Right lobe of liver (tissue), 6 donors: ENCODE measurements around the gene LRBA. TPM values are rescaled to one million over a fixed set of nuclear protein-coding genes. Genes with fewer than 3 reads are reported as not detected.

ENCODE experiments used
- ATAC-seq, 4 donors: fragments of 200-7000 bp; cut with Tn5 transposase; one replicate each; pipeline ENCODE4 v1.9.1; 2020; ENCODE audit warnings: mild to moderate bottlenecking in 4 of 4, moderate library complexity in 4 of 4
- DNase-seq, 3 donors: peaks; one replicate each; pipeline ENCODE4 v3.0.0-alpha.2; 2020
- H3K27ac ChIP-seq, 3 donors: fragments of 200-600 bp; one replicate each; pipeline ENCODE4 v1.8.0; 2022
- H3K27me3 ChIP-seq, 2 donors: fragments of 200-600 bp; one replicate each; pipeline ENCODE4 v1.8.0; 2022
- H3K36me3 ChIP-seq, 4 donors: fragments of 200-600 bp; sonication (generic) in 1 of 4; one replicate each; pipeline versions ENCODE4 v1.5.1 to v1.8.0; 2017 to 2022; ENCODE audit warnings: control low read depth in 1 of 4
- H3K4me1 ChIP-seq, 4 donors: fragments of 200-600 bp; sonication (generic) in 1 of 4; one replicate each; pipeline versions ENCODE4 v1.5.1 to v1.8.0; 2017 to 2022; ENCODE audit warnings: control low read depth in 1 of 4
- H3K4me3 ChIP-seq, 3 donors: fragments of 200-600 bp; one replicate each; pipeline ENCODE4 v1.8.0; 2022
- H3K9me3 ChIP-seq, 4 donors: fragments of 200-600 bp; sonication (generic) in 1 of 4; one replicate each; pipeline versions ENCODE4 v1.5.1 to v1.8.0; 2017 to 2022; ENCODE audit warnings: control low read depth in 1 of 4
- CTCF ChIP-seq, 4 donors: fragments of 200-600 bp in 3 of 4; fragments of 450-650 bp in 1 of 4; IDR thresholded peaks; one replicate each; pipeline versions ENCODE4 v1.5.1 to v1.8.0; 2016 to 2022; ENCODE audit warnings: antibody characterized with exemption in 4 of 4, mild to moderate bottlenecking in 2 of 4
- POLR2A ChIP-seq: fragments of 450-650 bp; IDR thresholded peaks from one replicate; pipeline ENCODE4 v1.6.1; 2017; ENCODE audit warnings: antibody characterized with exemption, mild to moderate bottlenecking
- WGBS: methylation state at CpG from one replicate; pipeline ENCODE4 v1.1.6; 2018; ENCODE audit warnings: low coverage, low lambda C conversion rate; ENCODE audit not compliant: insufficient coverage; ENCODE audit errors: missing lambda C conversion rate; 5-methylcytosine and 5-hydroxymethylcytosine counted together
- intact Hi-C, 2 donors: fragments of 100-400 bp; cut with DNase I; formaldehyde crosslinking; loops; one replicate each; pipeline versions ENCODE4 v1.11.2 to v1.14.1; 2022
- total RNA-seq, 6 experiments: library from RNA; depleted of rRNA in 2 of 6; stranded (reverse); fragments of >200 nt in 2 of 6; fragmentation: NEBNext Ultra II Directional in 3 of 6; extraction: Animal tissue kit (Norgen Biotek cat#: 25700) in 3 of 6; gene quantifications; one replicate each; pipeline versions ENCODE4 v1.1.0 to v1.2.4, GENCODE V29; 2016 to 2023
- donor health status: DM: no; HTN: yes; CAD: no.
- donor health status: DM: no; HTN: no; CAD: no.
- donor health status: DM: no; HTN: no; CAD: no.
- donor health status: DM: no; HTN: yes; CAD: no.
- donor health status: DM: no; HTN: yes; CAD: no.

The LRBA gene
- total RNA-seq, 6 experiments from 2014 or later, result 18.9 to 48.1 (median 24.5) TPM

GRCh38 chr4:150739591-150739990 is 275.5 kb downstream of the LRBA start:
- no peaks in the 10 kb centered on the region for H3K36me3 ChIP-seq
- no peak overlapping the region for H3K27ac ChIP-seq
- 78% methylated on average over 3 of the region's 3 CpGs for WGBS
- intact Hi-C loops, result no loop called here
- no peaks in the 10 kb centered on the region for H3K27me3 ChIP-seq
- H3K4me3 ChIP-seq, result no peak overlapping the region
- no peaks in the 10 kb centered on the region for H3K9me3 ChIP-seq
- ATAC-seq, result no peak
- TF ChIP-seq POLR2A (no peak), CTCF (IDR thresholded peaks at IDR 0.05) (no peak)
- H3K4me1 ChIP-seq, result no peaks in the 10 kb centered on the region
- no peak for DNase-seq

DNA sequence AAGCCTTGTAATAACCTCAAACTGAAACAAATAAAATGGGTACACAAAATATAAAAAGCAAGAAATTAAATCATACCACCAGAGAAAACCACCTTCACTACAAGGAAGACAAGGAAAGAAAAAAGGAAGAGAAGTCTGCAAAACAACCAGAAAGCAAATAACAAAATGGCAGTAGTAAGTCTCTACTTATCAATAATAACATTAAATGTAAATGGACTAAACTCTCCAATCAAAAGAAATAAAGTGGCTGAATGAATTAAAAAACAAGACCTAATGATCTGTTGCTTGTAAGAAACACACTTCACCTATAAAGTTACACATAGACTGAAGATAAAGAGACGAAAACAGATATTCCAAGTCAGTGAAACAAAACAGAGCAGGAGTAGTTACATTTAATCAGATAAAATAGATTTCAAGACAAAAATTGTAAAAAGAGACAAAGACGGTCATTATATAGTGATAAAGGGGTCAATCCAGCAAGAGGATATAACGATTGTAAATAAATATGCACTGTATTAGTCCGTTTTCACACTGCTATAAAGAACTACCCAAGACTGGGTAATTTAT is 289.0 kb downstream of the LRBA start:
- Histone ChIP-seq H3K36me3 (no peaks in the 10 kb centered on the region), H3K27me3 (no peaks in the 10 kb centered on the region), H3K9me3 (no peaks in the 10 kb centered on the region), H3K4me1 (peaks cover 0 to 21% (median 8%) of the 10 kb centered on the region in 4 donors), H3K4me3 (no peak overlapping the region), H3K27ac (no peak overlapping the region)
- no peak for TF ChIP-seq CTCF (IDR thresholded peaks at IDR 0.05)
- no peak for TF ChIP-seq POLR2A
- intact Hi-C loops, result no loop called here
- DNase-seq (no peak), ATAC-seq (no peak)
- 73% methylated on average over 4 of the region's 4 CpGs for WGBS

DNA sequence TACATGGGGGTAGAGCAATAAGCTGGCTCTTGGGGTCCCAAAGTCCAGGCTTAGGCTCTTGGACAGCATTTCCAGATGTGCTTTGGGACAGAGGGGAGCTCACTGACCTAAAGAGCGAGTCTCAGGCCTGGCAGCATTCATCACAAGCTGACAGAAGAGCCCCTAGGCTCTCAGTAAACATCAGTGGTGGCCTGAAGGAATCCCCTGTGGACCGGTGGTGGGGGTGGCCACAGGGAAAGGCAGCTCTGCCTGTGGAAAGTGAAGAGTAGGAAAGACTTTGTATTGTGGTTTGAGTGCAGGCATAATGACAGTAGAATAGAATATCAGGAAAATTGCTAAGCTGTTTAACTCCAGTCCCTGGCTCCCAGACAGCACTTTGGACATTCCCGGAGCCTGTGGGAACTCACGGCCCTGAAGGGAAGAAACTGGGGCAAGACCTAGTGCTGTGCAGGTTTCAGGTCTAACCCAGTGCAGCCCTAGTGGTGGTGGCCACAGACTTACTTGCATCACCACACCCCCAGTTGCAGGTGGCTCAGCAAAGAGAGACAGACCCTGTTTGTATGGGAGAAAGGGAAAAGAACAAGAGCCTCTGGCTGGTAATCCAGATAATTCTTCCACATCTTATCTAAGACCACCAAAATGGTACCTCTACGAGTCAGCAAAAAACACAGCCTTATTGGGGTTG is 291.2 kb downstream of the LRBA start:
- intact Hi-C loops, result no loop called here
- peak in 1 of 4 donors; percentile 6 for ATAC-seq
- H3K4me1 ChIP-seq, result peaks cover 0 to 21% (median 8%) of the 10 kb centered on the region in 4 donors
- H3K27ac ChIP-seq, result peak overlapping the region in 2 of 3 donors; percentile 42 to 45
- H3K36me3 ChIP-seq, result no peaks in the 10 kb centered on the region
- no peak overlapping the region for H3K4me3 ChIP-seq
- no peaks in the 10 kb centered on the region for H3K27me3 ChIP-seq
- TF ChIP-seq POLR2A (no peak), CTCF (IDR thresholded peaks at IDR 0.05) (no peak)
- no peak for DNase-seq
- H3K9me3 ChIP-seq, result no peaks in the 10 kb centered on the region
- WGBS, result 27% methylated on average over 2 of the region's 5 CpGs

- TF ChIP-seq CTCF (IDR thresholded peaks at IDR 0.05) (peak; percentile 33 to 50 (median 44)), POLR2A (no peak)
- Histone ChIP-seq H3K27me3 (no peaks in the 10 kb centered on the region), H3K4me1 (peaks cover 0 to 21% (median 8%) of the 10 kb centered on the region in 4 donors), H3K36me3 (no peaks in the 10 kb centered on the region), H3K4me3 (no peak overlapping the region), H3K9me3 (no peaks in the 10 kb centered on the region), H3K27ac (peak overlapping the region in 2 of 3 donors; percentile 42 to 45)
- intact Hi-C loops, result no loop called here
- whole genome bisulfite sequencing, result 1% methylated on average over 6 of the region's 6 CpGs
- ATAC-seq (peak; percentile 97 to 99 (median 98)), DNase-seq (peak; percentile 81 to 93 (median 90))
Measured at GRCh38 chr4:150722908-150723362, 292.1 kb downstream of the LRBA start.
